Glutamatergic neuron (in vitro differentiated cells): ENCODE data around the gene KLB. TPM values are rescaled to one million over a fixed set of nuclear protein-coding genes. Genes with fewer than 3 reads are reported as not detected.

Experiments
- DNase-seq: peaks from one replicate; pipeline ENCODE4 v3.0.0; 2022
- H3K27ac Mint-ChIP-seq: one replicate; pipeline ENCODE4 v1.8.0; 2020; ENCODE audit warnings: mild to moderate bottlenecking, mixed read lengths, inconsistent platforms; ENCODE audit not compliant: unreplicated experiment
- H3K27me3 Mint-ChIP-seq: one replicate; pipeline ENCODE4 v1.8.0; 2020; ENCODE audit warnings: mild to moderate bottlenecking, moderate library complexity, mixed read lengths, inconsistent platforms; ENCODE audit not compliant: unreplicated experiment
- H3K36me3 Mint-ChIP-seq: one replicate; pipeline ENCODE4 v1.8.0; 2020; ENCODE audit warnings: mild to moderate bottlenecking, mixed read lengths, inconsistent platforms; ENCODE audit not compliant: unreplicated experiment
- H3K4me1 Mint-ChIP-seq: one replicate; pipeline ENCODE4 v1.8.0; 2020; ENCODE audit warnings: mild to moderate bottlenecking, low read depth, mixed read lengths, inconsistent platforms; ENCODE audit not compliant: unreplicated experiment
- H3K4me3 Mint-ChIP-seq: one replicate; pipeline ENCODE4 v1.8.0; 2020; ENCODE audit warnings: mild to moderate bottlenecking, mixed read lengths, inconsistent platforms; ENCODE audit not compliant: unreplicated experiment
- H3K9me3 Mint-ChIP-seq: one replicate; pipeline ENCODE4 v1.8.0; 2020; ENCODE audit warnings: mild to moderate bottlenecking, moderate library complexity, mixed read lengths, inconsistent platforms; ENCODE audit not compliant: unreplicated experiment
- total RNA-seq: library from RNA; stranded (reverse); fragmentation: NEBNext Ultra II Directional; extraction: Animal tissue kit (Norgen Biotek cat#: 25700); gene quantifications from one replicate; pipeline ENCODE4 v1.2.1, GENCODE V29; 2021; ENCODE audit not compliant: unreplicated experiment
- TF ChIP-seq, protein P1 (sequence below): fragments of 200-600 bp; sonication (generic); IDR thresholded peaks from one replicate; pipeline ENCODE4 v1.5.0; 2021; ENCODE audit not compliant: partially characterized antibody, unreplicated experiment

KLB gene
- total RNA-seq, 1 donor from 2014 or later: not detected

DNA sequence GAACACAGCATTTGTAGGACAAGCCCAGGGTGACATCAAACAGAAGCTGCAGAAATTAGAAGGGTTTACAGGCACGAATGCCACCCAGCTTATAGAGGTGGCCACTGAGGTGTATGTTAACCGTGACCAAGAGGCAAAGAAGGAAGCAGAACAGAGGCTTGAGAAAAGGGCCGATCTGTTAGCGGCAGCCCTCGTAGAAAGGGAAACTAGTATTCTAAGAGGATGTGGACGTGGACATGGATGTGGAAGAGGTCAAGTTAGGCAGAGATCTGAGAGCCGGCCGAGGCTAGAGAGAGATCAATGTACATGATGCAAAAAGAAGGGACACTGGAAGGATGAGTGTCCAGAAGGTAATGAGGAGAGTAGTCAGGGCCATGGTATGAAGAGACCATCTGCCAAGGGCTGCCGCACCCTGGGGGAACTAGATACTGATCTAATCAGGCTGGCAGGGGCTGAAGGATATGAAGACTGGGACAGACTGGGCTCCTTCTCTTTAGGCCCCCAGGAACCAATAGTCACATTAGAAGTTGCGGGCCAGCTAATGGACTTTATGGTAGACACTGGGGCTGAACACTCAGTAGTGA is 79.6 kb downstream of the KLB start:
- no peaks in the 10 kb centered on the region for H3K27me3 Mint-ChIP-seq
- TF ChIP-seq, protein P1, sequence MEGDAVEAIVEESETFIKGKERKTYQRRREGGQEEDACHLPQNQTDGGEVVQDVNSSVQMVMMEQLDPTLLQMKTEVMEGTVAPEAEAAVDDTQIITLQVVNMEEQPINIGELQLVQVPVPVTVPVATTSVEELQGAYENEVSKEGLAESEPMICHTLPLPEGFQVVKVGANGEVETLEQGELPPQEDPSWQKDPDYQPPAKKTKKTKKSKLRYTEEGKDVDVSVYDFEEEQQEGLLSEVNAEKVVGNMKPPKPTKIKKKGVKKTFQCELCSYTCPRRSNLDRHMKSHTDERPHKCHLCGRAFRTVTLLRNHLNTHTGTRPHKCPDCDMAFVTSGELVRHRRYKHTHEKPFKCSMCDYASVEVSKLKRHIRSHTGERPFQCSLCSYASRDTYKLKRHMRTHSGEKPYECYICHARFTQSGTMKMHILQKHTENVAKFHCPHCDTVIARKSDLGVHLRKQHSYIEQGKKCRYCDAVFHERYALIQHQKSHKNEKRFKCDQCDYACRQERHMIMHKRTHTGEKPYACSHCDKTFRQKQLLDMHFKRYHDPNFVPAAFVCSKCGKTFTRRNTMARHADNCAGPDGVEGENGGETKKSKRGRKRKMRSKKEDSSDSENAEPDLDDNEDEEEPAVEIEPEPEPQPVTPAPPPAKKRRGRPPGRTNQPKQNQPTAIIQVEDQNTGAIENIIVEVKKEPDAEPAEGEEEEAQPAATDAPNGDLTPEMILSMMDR: no peak
- H3K36me3 Mint-ChIP-seq: no peaks in the 10 kb centered on the region
- DNase-seq: no peak
- no peak overlapping the region for H3K4me3 Mint-ChIP-seq
- peaks cover 6% of the 10 kb centered on the region for H3K4me1 Mint-ChIP-seq
- H3K9me3 Mint-ChIP-seq: no peaks in the 10 kb centered on the region
- no peak overlapping the region for H3K27ac Mint-ChIP-seq

DNA sequence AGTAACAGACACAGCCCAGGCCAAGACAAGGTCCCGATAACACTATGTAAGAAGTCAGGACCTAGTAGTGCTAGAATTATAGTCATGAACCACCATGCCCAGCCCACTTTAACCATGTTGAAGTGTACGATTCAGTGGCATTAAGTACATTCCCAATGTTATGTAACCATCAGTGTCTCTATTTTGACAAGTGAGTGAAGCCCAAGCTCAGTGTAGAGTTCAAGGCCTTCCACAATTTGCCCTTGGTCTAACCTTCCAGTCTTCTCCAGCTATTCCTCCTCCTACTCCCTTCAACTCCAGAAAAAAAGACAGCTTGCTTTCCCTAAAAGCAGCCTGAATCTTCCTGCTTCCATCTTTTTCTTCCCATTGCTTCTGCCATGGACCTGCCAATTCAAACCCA is 83.6 kb downstream of the KLB start:
- TF ChIP-seq, protein P1: no peak
- DNase-seq: no peak
- no peak overlapping the region for H3K27ac Mint-ChIP-seq
- H3K36me3 Mint-ChIP-seq: no peaks in the 10 kb centered on the region
- H3K9me3 Mint-ChIP-seq: no peaks in the 10 kb centered on the region
- H3K4me3 Mint-ChIP-seq: no peak overlapping the region
- H3K27me3 Mint-ChIP-seq: no peaks in the 10 kb centered on the region
- H3K4me1 Mint-ChIP-seq: peaks cover 6% of the 10 kb centered on the region

DNA sequence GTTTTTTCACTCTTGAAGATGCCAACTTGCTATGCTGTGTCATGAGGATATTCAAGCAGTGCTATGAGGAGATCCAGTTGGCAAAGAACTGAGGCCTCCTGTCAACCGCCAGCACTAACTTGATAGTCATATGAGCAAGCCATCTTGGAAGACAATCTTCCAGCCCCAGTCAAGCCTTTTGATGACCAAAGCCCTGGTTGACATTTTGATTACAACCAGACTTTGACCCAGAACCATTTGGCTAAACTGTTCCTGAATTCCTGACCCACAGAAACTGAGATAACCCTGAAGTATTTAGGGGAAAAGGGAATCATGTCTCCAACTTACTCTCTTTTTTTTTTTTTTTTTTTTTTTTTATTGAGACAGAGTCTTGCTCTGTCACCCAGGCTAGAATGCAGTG is 87.6 kb downstream of the KLB start:
- Mint-ChIP-seq H3K4me3 (no peak overlapping the region), H3K9me3 (no peaks in the 10 kb centered on the region), H3K4me1 (no peaks in the 10 kb centered on the region), H3K27me3 (no peaks in the 10 kb centered on the region), H3K36me3 (no peaks in the 10 kb centered on the region), H3K27ac (no peak overlapping the region)
- TF ChIP-seq, protein P1: no peak
- no peak for DNase-seq

DNA sequence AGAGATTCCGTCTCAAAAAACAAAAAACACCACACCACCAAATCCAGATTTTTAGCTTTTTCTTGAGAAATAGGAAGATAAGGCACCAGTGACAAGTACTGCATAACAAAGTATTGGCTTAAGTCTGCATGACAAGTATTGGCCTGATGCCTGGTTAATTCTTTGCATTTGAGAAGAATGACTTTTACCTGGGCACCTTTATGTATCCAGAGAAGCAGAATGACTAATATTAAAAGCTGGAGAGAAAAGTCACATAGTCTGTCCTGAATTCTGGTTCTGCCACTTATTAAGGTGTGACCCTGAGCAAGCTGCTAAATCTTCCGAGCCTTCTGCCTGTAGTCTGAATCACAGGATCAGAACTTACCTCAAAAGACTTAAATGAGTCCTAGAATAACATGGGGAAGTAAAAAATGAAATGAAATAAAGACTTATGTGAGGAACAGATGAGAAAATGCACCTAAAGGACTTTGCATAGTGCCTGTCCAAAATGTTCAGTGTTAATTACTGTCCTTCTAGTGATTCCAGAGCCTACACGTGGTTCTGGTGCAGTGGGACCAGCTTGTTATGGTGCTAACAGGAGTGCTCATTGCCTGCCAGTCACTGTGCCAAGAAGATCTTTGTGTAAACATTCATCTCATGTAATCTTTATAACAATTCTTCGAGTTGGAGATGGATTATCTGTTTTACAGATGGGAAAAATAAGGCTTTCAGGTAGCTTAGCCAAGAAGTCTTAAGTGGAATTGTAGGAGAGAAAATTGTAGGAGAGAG is 88.9 kb downstream of the KLB start:
- DNase-seq: no peak
- Mint-ChIP-seq H3K27me3 (no peaks in the 10 kb centered on the region), H3K27ac (no peak overlapping the region), H3K4me1 (no peaks in the 10 kb centered on the region), H3K4me3 (no peak overlapping the region), H3K36me3 (no peaks in the 10 kb centered on the region), H3K9me3 (no peaks in the 10 kb centered on the region)
- TF ChIP-seq, protein P1: no peak
